ENCODE measurements around the gene USF1. TPM values are rescaled to one million over a fixed set of nuclear protein-coding genes. Genes with fewer than 3 reads are reported as not detected.
"Not testable (repeated sequence)": the region's sequence is repeated elsewhere in the genome, so short reads cannot be mapped to it uniquely, and the experiment has no call there.

The USF1 gene
- total RNA-seq, 1 experiment from 2014 or later, result 59.2 TPM

DNA sequence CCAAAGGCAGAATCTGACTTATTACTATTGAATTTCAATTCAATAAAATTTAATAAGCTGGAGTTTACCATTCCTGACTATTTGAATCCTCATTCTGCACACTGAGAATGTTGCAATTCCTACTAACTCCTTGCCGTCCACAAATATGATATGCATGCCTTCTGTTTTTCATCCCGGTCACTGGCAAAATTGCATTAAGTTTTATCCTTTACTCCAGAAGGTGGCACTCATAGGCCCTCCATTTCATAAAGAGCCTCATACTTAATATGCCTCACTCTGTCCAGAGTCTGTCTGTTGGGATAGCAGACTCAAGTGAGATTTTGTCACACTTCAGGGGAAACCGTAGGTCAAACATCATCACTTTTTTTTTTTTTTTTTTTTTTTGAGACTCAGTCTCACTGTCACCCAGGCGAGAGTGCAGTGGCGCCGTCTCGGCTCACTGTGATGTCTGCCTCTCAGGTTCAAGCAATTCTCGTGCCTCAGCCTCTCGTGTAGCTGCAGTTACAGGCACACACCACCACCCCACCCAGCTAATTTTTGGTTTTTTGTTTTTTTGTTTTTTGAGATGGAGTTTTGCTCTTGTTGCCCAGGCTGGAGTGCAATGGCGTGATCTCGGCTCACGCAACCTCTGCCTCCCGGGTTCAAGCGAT, 52.1 kb downstream of the USF1 start:
- Histone ChIP-seq H3K14ac (ENCODE audit: insufficient read depth, low read length) (no peak overlapping the region), H2AFZ (ENCODE audit: low read length) (no peak overlapping the region), H3K4me2 (ENCODE audit: insufficient read depth, insufficient read length, low read length) (no peak overlapping the region), H3K56ac (ENCODE audit: insufficient read length, low read depth, low read length) (no peak overlapping the region), H2BK15ac (ENCODE audit: low read depth, low read length) (no peak overlapping the region), H3K4ac (ENCODE audit: low read depth, low read length) (no peak overlapping the region), H2AK5ac (ENCODE audit: insufficient read length, low read length) (no peak overlapping the region), H3K79me2 (ENCODE audit: insufficient read depth, low read length) (no peaks in the 10 kb centered on the region), H4K8ac (replicated peaks; ENCODE audit: insufficient read length, low read depth, low read length) (no peak overlapping the region), H2BK120ac (ENCODE audit: low read depth, low read length, poor library complexity, severe bottlenecking) (no peak overlapping the region), H2BK5ac (ENCODE audit: insufficient read length, low read length) (no peak overlapping the region), H2BK12ac (ENCODE audit: insufficient read length, low read depth, low read length) (no peak overlapping the region), H3K27ac (ENCODE audit: insufficient read length, low read depth, low read length) (no peak overlapping the region), H3K23me2 (ENCODE audit: insufficient read length, low read depth, low read length, poor library complexity, severe bottlenecking) (no peaks in the 10 kb centered on the region), H3T11ph (ENCODE audit: low read length) (no peak overlapping the region), H4K91ac (ENCODE audit: insufficient read length, low read depth, low read length) (no peak overlapping the region), H2BK20ac (ENCODE audit: low read depth, low read length, poor library complexity, severe bottlenecking) (no peak overlapping the region), H3K9me3 (ENCODE audit: control insufficient read depth, low read depth, low read length) (no peaks in the 10 kb centered on the region), H3K27me3 (ENCODE audit: insufficient read depth, low read length) (no peaks in the 10 kb centered on the region), H4K5ac (ENCODE audit: insufficient read length, low read depth, low read length) (no peak overlapping the region), H3K4me1 (ENCODE audit: insufficient read depth, low read length) (no peaks in the 10 kb centered on the region; the same call in 1 of the 2 replicates), H3K79me1 (ENCODE audit: insufficient read depth, low read depth, low read length, poor library complexity, severe bottlenecking) (no peaks in the 10 kb centered on the region), H3K23ac (ENCODE audit: insufficient read length, low read depth, low read length) (no peak overlapping the region), H3K18ac (ENCODE audit: insufficient read length, low read depth, low read length) (no peak overlapping the region), H3K9ac (ENCODE audit: extremely low read depth, insufficient read length, low read length) (no peak overlapping the region), H4K20me1 (ENCODE audit: control insufficient read depth, insufficient read depth, insufficient read length) (peaks cover 3% of the 10 kb centered on the region)
- Mint-ChIP-seq H3K9me3 (no peaks in the 10 kb centered on the region), H3K36me3 (ENCODE audit: insufficient read depth in 1 of 3, low read depth in 3 of 3) (peaks cover 13 to 41% (median 36%) of the 10 kb centered on the region in 3 experiments; a peak in 6 of 7 replicates), H3K27me3 (ENCODE audit: low read depth) (no peaks in the 10 kb centered on the region), H3K4me3 (no peak overlapping the region), H3K27ac (no peak overlapping the region), H3K4me1 (peaks cover 9 to 18% of the 10 kb centered on the region in 2 experiments)
- WGBS (ENCODE audit: extremely low coverage, insufficient read length, low lambda C conversion rate), result no CpG with 5 or more reads among the region's 14 CpGs
- TF ChIP-seq, protein P1, sequence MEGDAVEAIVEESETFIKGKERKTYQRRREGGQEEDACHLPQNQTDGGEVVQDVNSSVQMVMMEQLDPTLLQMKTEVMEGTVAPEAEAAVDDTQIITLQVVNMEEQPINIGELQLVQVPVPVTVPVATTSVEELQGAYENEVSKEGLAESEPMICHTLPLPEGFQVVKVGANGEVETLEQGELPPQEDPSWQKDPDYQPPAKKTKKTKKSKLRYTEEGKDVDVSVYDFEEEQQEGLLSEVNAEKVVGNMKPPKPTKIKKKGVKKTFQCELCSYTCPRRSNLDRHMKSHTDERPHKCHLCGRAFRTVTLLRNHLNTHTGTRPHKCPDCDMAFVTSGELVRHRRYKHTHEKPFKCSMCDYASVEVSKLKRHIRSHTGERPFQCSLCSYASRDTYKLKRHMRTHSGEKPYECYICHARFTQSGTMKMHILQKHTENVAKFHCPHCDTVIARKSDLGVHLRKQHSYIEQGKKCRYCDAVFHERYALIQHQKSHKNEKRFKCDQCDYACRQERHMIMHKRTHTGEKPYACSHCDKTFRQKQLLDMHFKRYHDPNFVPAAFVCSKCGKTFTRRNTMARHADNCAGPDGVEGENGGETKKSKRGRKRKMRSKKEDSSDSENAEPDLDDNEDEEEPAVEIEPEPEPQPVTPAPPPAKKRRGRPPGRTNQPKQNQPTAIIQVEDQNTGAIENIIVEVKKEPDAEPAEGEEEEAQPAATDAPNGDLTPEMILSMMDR (conservative IDR thresholded peaks at IDR 0.05), result no peak; the same call in 2 of the 3 replicates
- DNase-seq, result no peak

DNA sequence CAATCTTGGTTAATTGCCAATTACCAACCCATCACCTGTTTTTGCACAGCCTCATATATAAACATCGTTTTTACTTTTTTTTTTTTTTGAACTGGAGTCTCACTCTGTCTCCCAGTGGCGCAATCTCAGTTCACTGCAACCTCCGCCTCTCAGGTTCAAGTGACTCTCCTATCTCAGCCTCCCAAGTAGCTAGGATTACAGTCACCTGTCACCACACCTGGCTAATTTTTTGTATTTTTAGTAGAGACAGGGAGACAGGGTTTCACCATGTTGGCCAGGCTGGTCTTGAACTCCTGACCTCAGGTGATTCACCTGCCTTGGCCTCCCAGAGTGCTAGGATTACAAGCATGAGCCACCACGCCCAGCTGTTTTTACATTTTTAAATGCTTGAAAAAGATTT, 53.7 kb downstream of the USF1 start:
- H3K56ac ChIP-seq (ENCODE audit: insufficient read length, low read depth, low read length); H3K18ac ChIP-seq (ENCODE audit: insufficient read length, low read depth, low read length); H3K27me3 Mint-ChIP-seq (ENCODE audit: low read depth); H3K79me1 ChIP-seq (ENCODE audit: insufficient read depth, low read depth, low read length, poor library complexity, severe bottlenecking); H2BK5ac ChIP-seq (ENCODE audit: insufficient read length, low read length); H3K9me3 Mint-ChIP-seq; H3K27ac Mint-ChIP-seq; H3K14ac ChIP-seq (ENCODE audit: insufficient read depth, low read length); H3T11ph ChIP-seq (ENCODE audit: low read length); H3K23ac ChIP-seq (ENCODE audit: insufficient read length, low read depth, low read length); H3K27me3 ChIP-seq (ENCODE audit: insufficient read depth, low read length); H2BK15ac ChIP-seq (ENCODE audit: low read depth, low read length); H2AK5ac ChIP-seq (ENCODE audit: insufficient read length, low read length); H4K91ac ChIP-seq (ENCODE audit: insufficient read length, low read depth, low read length); H2BK120ac ChIP-seq (ENCODE audit: low read depth, low read length, poor library complexity, severe bottlenecking); H3K4me3 Mint-ChIP-seq; H4K5ac ChIP-seq (ENCODE audit: insufficient read length, low read depth, low read length); H3K23me2 ChIP-seq (ENCODE audit: insufficient read length, low read depth, low read length, poor library complexity, severe bottlenecking); H3K4ac ChIP-seq (ENCODE audit: low read depth, low read length); H4K8ac ChIP-seq (replicated peaks; ENCODE audit: insufficient read length, low read depth, low read length); H3K4me1 ChIP-seq (ENCODE audit: insufficient read depth, low read length); H2BK20ac ChIP-seq (ENCODE audit: low read depth, low read length, poor library complexity, severe bottlenecking); H3K4me2 ChIP-seq (ENCODE audit: insufficient read depth, insufficient read length, low read length); H3K9ac ChIP-seq (ENCODE audit: extremely low read depth, insufficient read length, low read length); H3K79me2 ChIP-seq (ENCODE audit: insufficient read depth, low read length); H3K9me3 ChIP-seq (ENCODE audit: control insufficient read depth, low read depth, low read length); H3K27ac ChIP-seq (ENCODE audit: insufficient read length, low read depth, low read length); H4K20me1 ChIP-seq (ENCODE audit: control insufficient read depth, insufficient read depth, insufficient read length); H2AFZ ChIP-seq (ENCODE audit: low read length); H2BK12ac ChIP-seq (ENCODE audit: insufficient read length, low read depth, low read length); DNase-seq: not testable (repeated sequence)
- Mint-ChIP-seq H3K36me3 (ENCODE audit: insufficient read depth in 1 of 3, low read depth in 3 of 3) (peaks cover 4 to 26% (median 23%) of the 10 kb centered on the region in 3 experiments; a peak in 6 of 7 replicates), H3K4me1 (peaks cover 23 to 30% of the 10 kb centered on the region in 2 experiments)
- no CpG with 5 or more reads among the region's 4 CpGs for WGBS (ENCODE audit: extremely low coverage, insufficient read length, low lambda C conversion rate)
